Stimulated activated CD4-positive, alpha-beta T cell treated with anti-CD3 and anti-CD28 coated beads, Interleukin-15, amount 100 ng/mL, for 1 hour (primary cell): ENCODE results near the gene ING2.
"Not testable (repeated sequence)": the region's sequence is repeated elsewhere in the genome, so short reads cannot be mapped to it uniquely, and the experiment has no call there.

Experiments used
- DNase-seq, 2 donors: peaks; one replicate each; pipeline ENCODE4 v3.0.0-alpha.2; 2020; ENCODE audit warnings: low read depth in 1 of 2, low spot score in 1 of 2

ING2 gene

GRCh38 chr4:183546376-183546775, 41.5 kb downstream of the ING2 start:
- no peak for DNase-seq

GRCh38 chr4:183548306-183548705, 43.4 kb downstream of the ING2 start:
- DNase-seq, result no peak

- DNase-seq, result no peak
Measured at GRCh38 chr4:183550345-183551093, 45.7 kb downstream of the ING2 start.

GRCh38 chr4:183552274-183553146, 47.7 kb downstream of the ING2 start:
- no peak for DNase-seq

GRCh38 chr4:183553147-183553478, 48.3 kb downstream of the ING2 start:
- DNase-seq, result not testable (repeated sequence)

GRCh38 chr4:183553601-183554345, 48.9 kb downstream of the ING2 start:
- no peak for DNase-seq

- DNase-seq, result no peak
Measured at GRCh38 chr4:183554346-183554686, 49.5 kb downstream of the ING2 start.

- DNase-seq, result no peak
Measured at GRCh38 chr4:183554878-183555585, 50.2 kb downstream of the ING2 start.

GRCh38 chr4:183556947-183557346, 52.1 kb downstream of the ING2 start:
- no peak for DNase-seq

- no peak for DNase-seq
Measured at GRCh38 chr4:183557611-183558010, 52.8 kb downstream of the ING2 start.

GRCh38 chr4:183558873-183559272, 54.0 kb downstream of the ING2 start:
- no peak for DNase-seq

- DNase-seq, result no peak
Measured at GRCh38 chr4:183561905-183562304, 57.0 kb downstream of the ING2 start.
